ENCODE results near the gene SUMF1. TPM values are rescaled to one million over a fixed set of nuclear protein-coding genes. Genes with fewer than 3 reads are reported as not detected.

The SUMF1 gene
- total and polyA plus RNA-seq, 8 donors = 27.1 to 43.9 (median 35.3) TPM

- no peak for ATAC-seq
- Histone ChIP-seq H3K4me1 (peaks cover 0 to 11% of the 10 kb centered on the region in 2 donors), H3K4me3 (no peak overlapping the region), H3K27ac (peak overlapping the region in 1 of 2 donors; percentile 43), H3K27me3 (no peaks in the 10 kb centered on the region), H3K36me3 (no peaks in the 10 kb centered on the region), H3K9me3 (no peaks in the 10 kb centered on the region)
- DNase-seq = no peak
- intact Hi-C loops (cut with DNase I) = no loop called here
- TF ChIP-seq CTCF (IDR thresholded peaks at IDR 0.05) = no peak
These were observed 41.4 kb downstream of the SUMF1 start for GRCh38 chr3:4425707-4426106.

GRCh38 chr3:4425055-4425454 is 42.0 kb downstream of the SUMF1 start:
- DNase-seq (no peak), ATAC-seq (no peak)
- H3K27me3 ChIP-seq = no peaks in the 10 kb centered on the region
- H3K4me1 ChIP-seq = peaks cover 0 to 11% of the 10 kb centered on the region in 2 donors
- no peaks in the 10 kb centered on the region for H3K36me3 ChIP-seq
- H3K9me3 ChIP-seq = no peaks in the 10 kb centered on the region
- intact Hi-C loops (cut with DNase I) = no loop called here
- TF ChIP-seq CTCF (IDR thresholded peaks at IDR 0.05) = no peak
- H3K4me3 ChIP-seq = no peak overlapping the region
- H3K27ac ChIP-seq = no peak overlapping the region

- Histone ChIP-seq H3K27me3 (no peaks in the 10 kb centered on the region), H3K36me3 (peaks cover 0 to 17% of the 10 kb centered on the region in 2 donors), H3K4me1 (peaks cover 0 to 6% of the 10 kb centered on the region in 2 donors), H3K4me3 (no peak overlapping the region), H3K27ac (peak overlapping the region in 1 of 2 donors; percentile 21), H3K9me3 (no peaks in the 10 kb centered on the region)
- DNase-seq (no peak), ATAC-seq (peak; percentile 81)
- intact Hi-C loops (cut with DNase I) = no loop called here
- TF ChIP-seq CTCF (IDR thresholded peaks at IDR 0.05) = no peak
These were observed 45.9 kb downstream of the SUMF1 start for GRCh38 chr3:4421121-4421520.

- intact Hi-C loops (cut with DNase I) = no loop called here
- ATAC-seq = no peak
- TF ChIP-seq CTCF (IDR thresholded peaks at IDR 0.05) = no peak
These were observed 47.1 kb downstream of the SUMF1 start for GRCh38 chr3:4419920-4420319.

GRCh38 chr3:4419386-4419785 is 47.7 kb downstream of the SUMF1 start:
- peaks cover 0 to 5% of the 10 kb centered on the region in 2 donors for H3K4me1 ChIP-seq
- intact Hi-C loops (cut with DNase I) = no loop called here
- ATAC-seq = no peak
- H3K9me3 ChIP-seq = no peaks in the 10 kb centered on the region
- DNase-seq = no peak
- no peaks in the 10 kb centered on the region for H3K27me3 ChIP-seq
- no peak overlapping the region for H3K27ac ChIP-seq
- peaks cover 0 to 29% of the 10 kb centered on the region in 2 donors for H3K36me3 ChIP-seq
- no peak overlapping the region for H3K4me3 ChIP-seq
- TF ChIP-seq CTCF (IDR thresholded peaks at IDR 0.05) = no peak

More at GRCh38 chr3:4419920-4420319, 47.1 kb downstream of the SUMF1 start:
- H3K27me3 ChIP-seq = no peaks in the 10 kb centered on the region
- H3K27ac ChIP-seq = no peak overlapping the region
- DNase-seq = no peak
- no peak overlapping the region for H3K4me3 ChIP-seq
- peaks cover 0 to 25% of the 10 kb centered on the region in 2 donors for H3K36me3 ChIP-seq
- no peaks in the 10 kb centered on the region for H3K9me3 ChIP-seq
- H3K4me1 ChIP-seq = peaks cover 0 to 5% of the 10 kb centered on the region in 2 donors

All from left lung (tissue), 10 donors.